ENCODE measurements around the gene PRRX2. TPM values are rescaled to one million over a fixed set of nuclear protein-coding genes. Genes with fewer than 3 reads are reported as not detected.

The PRRX2 gene
- total and polyA plus RNA-seq, 2 donors (not counting 1 experiment from before 2014, with no cell fraction given) = not detected

GRCh38 chr9:129688285-129689043, 23.0 kb downstream of the PRRX2 start:
- H3K4me2 ChIP-seq (replicated peaks; ENCODE audit: low read depth, low read length, poor library complexity, severe bottlenecking) = no peak overlapping the region
- no peaks in the 10 kb centered on the region for H3K79me2 ChIP-seq (ENCODE audit: control insufficient read depth, insufficient read depth, low read length)
- no peaks in the 10 kb centered on the region for H3K9me3 ChIP-seq (ENCODE audit: control extremely low read depth in 1 of 3, control insufficient read depth in 2 of 3, insufficient read depth in 1 of 3, low read length in 2 of 3)
- no peak for TF ChIP-seq CTCF (IDR thresholded peaks at IDR 0.05)
- no peak for TF ChIP-seq EZH2 (IDR thresholded peaks at IDR 0.05; ENCODE audit: borderline replicate concordance, insufficient read depth, low read depth, low read length, poor library complexity, severe bottlenecking)
- no peaks in the 10 kb centered on the region for H3K4me1 ChIP-seq (ENCODE audit: control insufficient read depth in 2 of 2, insufficient read depth in 2 of 2, low read length in 2 of 2)
- ChIA-PET POLR2A (no interaction called here), CTCF (no interaction called here)
- no peaks in the 10 kb centered on the region for H4K20me1 ChIP-seq (ENCODE audit: control insufficient read depth, insufficient read depth, low read length, poor library complexity, severe bottlenecking)
- H2AFZ ChIP-seq (ENCODE audit: insufficient read depth, low read depth, low read length, poor library complexity, severe bottlenecking) = no peak overlapping the region
- Mint-ChIP-seq H3K27me3 (peaks cover 6% of the 10 kb centered on the region), H3K4me1 (no peaks in the 10 kb centered on the region), H3K9me3 (ENCODE audit: insufficient read depth) (peaks cover 3% of the 10 kb centered on the region), H3K27ac (no peak overlapping the region), H3K4me3 (no peak overlapping the region)
- WGBS (ENCODE audit: insufficient coverage) = 93% methylated on average over 7 of the region's 11 CpGs
- DNase-seq (no peak), ATAC-seq (ENCODE audit: low read depth) (no peak)
- no peak overlapping the region for H3K4me3 ChIP-seq (ENCODE audit: control extremely low read depth in 1 of 5, extremely low read depth in 1 of 5, insufficient read depth in 1 of 5, low read depth in 2 of 5, low read length in 4 of 5)
- no peak overlapping the region for H3K9ac ChIP-seq (ENCODE audit: low read length)
- H3K27me3 ChIP-seq (replicated peaks in 1 of 4; ENCODE audit: control extremely low read depth in 1 of 4, control insufficient read depth in 3 of 4, insufficient read depth in 4 of 4, low read length in 3 of 4) = peaks cover 0 to 4% (median 0%) of the 10 kb centered on the region in 4 experiments
- H3K36me3 ChIP-seq (replicated peaks in 1 of 2; ENCODE audit: control extremely low read depth in 1 of 2, control insufficient read depth in 1 of 2, extremely low read depth in 1 of 2, insufficient read depth in 2 of 2, low read length in 1 of 2) = no peaks in the 10 kb centered on the region
- intact Hi-C loops (cut with micrococcal nuclease) = no loop called here
- no peak overlapping the region for H3K27ac ChIP-seq (ENCODE audit: low read length in 2 of 2)

GRCh38 chr9:129692534-129692933, 27.1 kb downstream of the PRRX2 start:
- no peak overlapping the region for H3K27ac ChIP-seq (ENCODE audit: low read length in 2 of 2)
- TF ChIP-seq CTCF (IDR thresholded peaks at IDR 0.05) (no peak), EZH2 (IDR thresholded peaks at IDR 0.05; ENCODE audit: borderline replicate concordance, insufficient read depth, low read depth, low read length, poor library complexity, severe bottlenecking) (no peak)
- ATAC-seq (ENCODE audit: low read depth) (no peak), DNase-seq (no peak)
- H4K20me1 ChIP-seq (ENCODE audit: control insufficient read depth, insufficient read depth, low read length, poor library complexity, severe bottlenecking) = no peaks in the 10 kb centered on the region
- H3K9me3 ChIP-seq (ENCODE audit: control extremely low read depth in 1 of 3, control insufficient read depth in 2 of 3, insufficient read depth in 1 of 3, low read length in 2 of 3) = no peaks in the 10 kb centered on the region
- no peak overlapping the region for H3K4me2 ChIP-seq (replicated peaks; ENCODE audit: low read depth, low read length, poor library complexity, severe bottlenecking)
- H3K36me3 ChIP-seq (replicated peaks in 1 of 2; ENCODE audit: control extremely low read depth in 1 of 2, control insufficient read depth in 1 of 2, extremely low read depth in 1 of 2, insufficient read depth in 2 of 2, low read length in 1 of 2) = no peaks in the 10 kb centered on the region
- H3K4me3 ChIP-seq (ENCODE audit: control extremely low read depth in 1 of 5, extremely low read depth in 1 of 5, insufficient read depth in 1 of 5, low read depth in 2 of 5, low read length in 4 of 5) = no peak overlapping the region
- POLR2A ChIA-PET = no interaction called here
- Mint-ChIP-seq H3K4me1 (peaks cover 2% of the 10 kb centered on the region), H3K9me3 (ENCODE audit: insufficient read depth) (peaks cover 3% of the 10 kb centered on the region), H3K27ac (no peak overlapping the region), H3K4me3 (no peak overlapping the region), H3K27me3 (peaks cover 24% of the 10 kb centered on the region)
- H3K27me3 ChIP-seq (replicated peaks in 1 of 4; ENCODE audit: control extremely low read depth in 1 of 4, control insufficient read depth in 3 of 4, insufficient read depth in 4 of 4, low read length in 3 of 4) = peaks cover 0 to 22% (median 6%) of the 10 kb centered on the region in 4 experiments
- H3K79me2 ChIP-seq (ENCODE audit: control insufficient read depth, insufficient read depth, low read length) = no peaks in the 10 kb centered on the region
- H2AFZ ChIP-seq (ENCODE audit: insufficient read depth, low read depth, low read length, poor library complexity, severe bottlenecking) = no peak overlapping the region
- intact Hi-C loops (cut with micrococcal nuclease) = no loop called here
- no peaks in the 10 kb centered on the region for H3K4me1 ChIP-seq (ENCODE audit: control insufficient read depth in 2 of 2, insufficient read depth in 2 of 2, low read length in 2 of 2)
- CTCF ChIA-PET = no interaction called here
- no peak overlapping the region for H3K9ac ChIP-seq (ENCODE audit: low read length)
- 67% methylated on average over 1 of the region's 5 CpGs for WGBS (ENCODE audit: insufficient coverage)
